GM18907 (cell line): ENCODE results near the gene KCNG3.
"Not testable (repeated sequence)": the region's sequence is repeated elsewhere in the genome, so short reads cannot be mapped to it uniquely, and the experiment has no call there.

Source experiments
- ATAC-seq: cut with Tn5 transposase; IDR thresholded peaks from one replicate; pipeline ENCODE4 v1.9.1; 2021; ENCODE audit warnings: mild to moderate bottlenecking, moderate library complexity; ENCODE audit not compliant: unreplicated experiment

The KCNG3 gene

GRCh38 chr2:42436370-42436769 is 57.4 kb downstream of the KCNG3 start:
- ATAC-seq, result no peak

- ATAC-seq, result no peak
Measured at GRCh38 chr2:42435628-42436027, 58.2 kb downstream of the KCNG3 start.

GRCh38 chr2:42430188-42430587 is 63.6 kb downstream of the KCNG3 start:
- ATAC-seq, result no peak

- no peak for ATAC-seq
Measured at GRCh38 chr2:42429352-42429751, 64.4 kb downstream of the KCNG3 start.

GRCh38 chr2:42425697-42426096 is 68.1 kb downstream of the KCNG3 start:
- no peak for ATAC-seq

- ATAC-seq, result no peak
Measured at GRCh38 chr2:42424033-42424432, 69.7 kb downstream of the KCNG3 start.

- no peak for ATAC-seq
Measured at GRCh38 chr2:42421601-42422239, 72.1 kb downstream of the KCNG3 start.

GRCh38 chr2:42421157-42421485 is 72.7 kb downstream of the KCNG3 start:
- no peak for ATAC-seq

GRCh38 chr2:42414648-42415047 is 79.1 kb downstream of the KCNG3 start:
- no peak for ATAC-seq

GRCh38 chr2:42414158-42414557 is 79.6 kb downstream of the KCNG3 start:
- ATAC-seq, result no peak

GRCh38 chr2:42410742-42411514 is 82.9 kb downstream of the KCNG3 start:
- ATAC-seq, result no peak

GRCh38 chr2:42408009-42408408 is 85.8 kb downstream of the KCNG3 start:
- ATAC-seq, result no peak

GRCh38 chr2:42407476-42407875 is 86.3 kb downstream of the KCNG3 start:
- ATAC-seq, result no peak

GRCh38 chr2:42404676-42405075 is 89.1 kb downstream of the KCNG3 start:
- no peak for ATAC-seq

- ATAC-seq, result no peak
Measured at GRCh38 chr2:42401773-42402172, 92.0 kb downstream of the KCNG3 start.

GRCh38 chr2:42398052-42398451 is 95.7 kb downstream of the KCNG3 start:
- not testable (repeated sequence) for ATAC-seq

GRCh38 chr2:42393320-42393719 is 100.5 kb downstream of the KCNG3 start:
- not testable (repeated sequence) for ATAC-seq

- ATAC-seq, result no peak
Measured at GRCh38 chr2:42392191-42392590, 101.6 kb downstream of the KCNG3 start.
